GM12875 (cell line): ENCODE results near the gene ACER3.

ENCODE experiments used
- H3K4me3 ChIP-seq: one replicate; pipeline ENCODE4 v1.5.1; 2011; ENCODE audit warnings: low read depth, low read length, control low read depth
- TF ChIP-seq, protein P1 (sequence below): IDR thresholded peaks from 2 replicates; pipeline ENCODE4 v1.5.1; 2011; ENCODE audit warnings: low read depth, mild to moderate bottlenecking, control low read depth, inconsistent platforms, low read length, moderate library complexity, borderline replicate concordance; ENCODE audit not compliant: insufficient read depth

The ACER3 gene

DNA sequence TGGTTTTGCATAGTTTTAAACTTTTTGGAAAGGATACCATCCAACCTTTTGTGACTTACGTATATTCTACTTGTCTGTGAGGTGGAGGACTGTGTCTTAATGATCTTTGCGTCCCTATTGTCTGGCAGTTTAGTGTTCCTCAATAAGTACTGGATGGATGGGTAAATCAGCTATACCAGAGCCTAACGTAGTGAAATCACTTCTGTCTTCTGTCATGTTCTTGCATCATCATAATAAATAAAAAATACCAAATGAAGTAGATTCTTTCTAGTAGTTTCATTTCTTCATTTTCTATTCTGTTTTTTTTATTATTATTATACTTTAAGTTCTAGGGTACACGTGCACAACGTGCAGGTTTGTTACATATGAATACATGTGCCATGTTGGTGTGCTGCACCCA, 66.4 kb downstream of the ACER3 start:
- no peak overlapping the region for H3K4me3 ChIP-seq
- TF ChIP-seq, protein P1, sequence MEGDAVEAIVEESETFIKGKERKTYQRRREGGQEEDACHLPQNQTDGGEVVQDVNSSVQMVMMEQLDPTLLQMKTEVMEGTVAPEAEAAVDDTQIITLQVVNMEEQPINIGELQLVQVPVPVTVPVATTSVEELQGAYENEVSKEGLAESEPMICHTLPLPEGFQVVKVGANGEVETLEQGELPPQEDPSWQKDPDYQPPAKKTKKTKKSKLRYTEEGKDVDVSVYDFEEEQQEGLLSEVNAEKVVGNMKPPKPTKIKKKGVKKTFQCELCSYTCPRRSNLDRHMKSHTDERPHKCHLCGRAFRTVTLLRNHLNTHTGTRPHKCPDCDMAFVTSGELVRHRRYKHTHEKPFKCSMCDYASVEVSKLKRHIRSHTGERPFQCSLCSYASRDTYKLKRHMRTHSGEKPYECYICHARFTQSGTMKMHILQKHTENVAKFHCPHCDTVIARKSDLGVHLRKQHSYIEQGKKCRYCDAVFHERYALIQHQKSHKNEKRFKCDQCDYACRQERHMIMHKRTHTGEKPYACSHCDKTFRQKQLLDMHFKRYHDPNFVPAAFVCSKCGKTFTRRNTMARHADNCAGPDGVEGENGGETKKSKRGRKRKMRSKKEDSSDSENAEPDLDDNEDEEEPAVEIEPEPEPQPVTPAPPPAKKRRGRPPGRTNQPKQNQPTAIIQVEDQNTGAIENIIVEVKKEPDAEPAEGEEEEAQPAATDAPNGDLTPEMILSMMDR, result no peak

DNA sequence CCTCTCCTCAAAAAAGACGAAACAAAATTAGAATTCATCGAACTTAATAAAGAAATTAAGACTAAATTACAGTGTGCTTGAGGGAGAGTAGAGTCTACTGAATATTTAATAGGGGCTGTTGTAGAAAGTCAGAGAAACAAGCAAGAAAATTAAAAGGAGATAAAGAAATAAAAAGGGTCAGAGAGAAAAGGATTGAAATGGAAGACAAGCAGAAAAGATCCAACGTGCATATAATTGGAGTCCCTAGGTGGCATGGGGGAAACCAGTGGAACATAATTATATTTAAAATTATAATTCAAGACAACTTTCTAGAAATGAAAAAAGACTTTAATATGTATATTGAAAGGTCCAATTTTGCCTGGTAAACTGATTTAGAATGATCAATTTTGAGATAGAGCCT, 74.3 kb downstream of the ACER3 start:
- TF ChIP-seq, protein P1, result no peak

DNA sequence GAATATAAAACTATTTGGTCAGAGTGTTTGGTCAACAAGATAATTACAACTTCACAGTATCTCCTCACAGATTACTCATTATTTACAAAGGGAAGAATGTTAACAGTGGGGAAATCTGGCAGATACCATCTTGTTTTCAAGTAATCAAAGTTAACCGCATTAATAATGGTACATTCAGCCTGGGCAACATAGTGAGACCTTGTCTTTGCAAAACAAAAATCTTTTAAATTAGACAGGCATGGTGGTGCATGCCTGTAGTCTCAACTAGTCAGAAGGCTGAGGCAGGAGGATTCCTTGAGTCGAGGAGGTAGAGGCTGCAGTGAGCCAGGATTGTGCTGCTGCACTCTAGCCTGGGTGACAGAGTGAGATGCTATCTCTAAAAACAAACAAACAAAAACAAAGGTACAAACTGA, 78.5 kb downstream of the ACER3 start:
- TF ChIP-seq, protein P1, result no peak

More for the DNA sequence above, 74.3 kb downstream of the ACER3 start:
- H3K4me3 ChIP-seq, result no peak overlapping the region

DNA sequence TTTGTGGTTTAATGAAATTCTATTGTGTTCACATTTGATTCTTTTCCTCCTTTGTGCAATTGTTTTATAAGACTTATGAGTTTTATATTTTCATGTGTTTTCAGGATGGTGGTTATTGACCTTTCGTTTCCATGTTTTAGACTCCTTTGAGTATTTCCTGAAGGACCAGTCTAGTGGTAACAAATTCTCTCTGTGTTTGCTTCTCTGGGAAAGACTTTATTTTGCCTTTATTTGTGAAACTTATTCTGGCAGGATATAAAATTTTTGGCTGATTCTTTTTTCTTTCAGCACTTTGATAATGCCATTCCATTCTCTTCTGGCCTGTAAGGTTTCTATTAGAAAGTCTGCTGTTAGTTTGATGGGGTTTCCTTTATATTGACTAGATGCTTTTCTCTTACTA, 83.5 kb downstream of the ACER3 start:
- H3K4me3 ChIP-seq, result no peak overlapping the region
- TF ChIP-seq, protein P1, result no peak

More for the DNA sequence above, 78.5 kb downstream of the ACER3 start:
- no peak overlapping the region for H3K4me3 ChIP-seq

DNA sequence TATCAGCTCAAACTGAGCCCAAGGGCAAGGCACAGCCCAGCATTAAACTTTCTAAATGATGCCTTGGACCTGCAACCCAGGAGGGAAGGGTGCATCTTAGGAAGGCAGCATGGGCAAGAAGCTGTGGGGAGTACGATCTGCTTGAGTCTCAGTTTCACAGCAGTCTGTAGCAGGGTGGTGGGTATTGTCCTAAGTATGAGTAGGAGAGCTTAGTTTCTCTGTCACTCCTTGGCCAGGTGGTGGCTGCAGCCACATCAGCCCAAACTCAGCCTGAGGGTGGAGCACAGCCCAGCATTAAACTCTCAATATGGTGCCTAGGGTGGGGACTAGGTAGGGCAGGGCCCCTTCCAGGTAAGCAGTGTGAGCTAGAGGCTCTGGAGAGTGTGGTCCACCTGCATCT, 85.5 kb downstream of the ACER3 start:
- TF ChIP-seq, protein P1, result no peak
- H3K4me3 ChIP-seq, result no peak overlapping the region

DNA sequence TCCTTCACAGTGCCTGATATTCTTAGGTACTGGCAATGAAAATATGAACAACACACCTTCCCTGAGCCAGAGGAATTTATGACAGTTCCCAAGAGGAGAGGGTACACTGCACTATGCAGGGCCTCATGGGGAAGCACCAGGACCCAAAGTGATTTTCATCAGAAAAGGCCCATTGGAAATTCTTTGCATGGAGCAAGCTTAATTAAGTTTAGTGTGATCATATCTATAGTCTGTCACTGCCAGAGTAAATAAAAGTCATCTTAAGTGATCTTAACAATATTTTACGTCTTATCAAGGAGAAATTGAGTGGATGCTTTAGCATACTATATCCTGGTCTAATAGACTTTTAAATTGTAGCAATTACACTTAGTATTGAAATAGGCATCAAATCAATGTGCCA, 86.5 kb downstream of the ACER3 start:
- TF ChIP-seq, protein P1, result no peak
- H3K4me3 ChIP-seq, result no peak overlapping the region

DNA sequence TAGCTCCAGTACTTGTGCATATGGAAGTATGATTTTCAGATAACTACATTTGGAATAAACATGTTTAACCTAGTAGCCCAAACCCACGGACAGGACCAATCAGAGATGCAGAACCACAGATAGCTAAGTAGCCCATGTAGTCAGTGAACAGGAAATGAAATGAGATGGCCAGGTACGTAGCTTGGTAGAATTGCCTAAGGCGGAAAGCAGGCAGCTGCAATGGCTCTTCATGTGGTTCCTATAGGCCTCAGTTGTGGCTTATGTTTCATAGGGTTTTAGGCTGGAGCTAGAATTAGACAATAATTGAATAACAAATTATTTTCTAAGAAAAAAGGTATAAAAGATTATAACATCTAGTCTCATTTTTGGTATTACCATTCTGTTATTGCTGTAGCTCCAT, 87.1 kb downstream of the ACER3 start:
- TF ChIP-seq, protein P1, result no peak

More for the DNA sequence above, 87.1 kb downstream of the ACER3 start:
- no peak overlapping the region for H3K4me3 ChIP-seq
